GDM1 (cell line): ENCODE data around the gene OR52N5.
A peak's percentile ranks its signal among the peaks of the same experiment; 100 is the strongest.

Experiments
- DNase-seq: peaks from one replicate; lab custom pipeline; 2025; lab: John Stamatoyannopoulos, UW

The OR52N5 gene

DNA sequence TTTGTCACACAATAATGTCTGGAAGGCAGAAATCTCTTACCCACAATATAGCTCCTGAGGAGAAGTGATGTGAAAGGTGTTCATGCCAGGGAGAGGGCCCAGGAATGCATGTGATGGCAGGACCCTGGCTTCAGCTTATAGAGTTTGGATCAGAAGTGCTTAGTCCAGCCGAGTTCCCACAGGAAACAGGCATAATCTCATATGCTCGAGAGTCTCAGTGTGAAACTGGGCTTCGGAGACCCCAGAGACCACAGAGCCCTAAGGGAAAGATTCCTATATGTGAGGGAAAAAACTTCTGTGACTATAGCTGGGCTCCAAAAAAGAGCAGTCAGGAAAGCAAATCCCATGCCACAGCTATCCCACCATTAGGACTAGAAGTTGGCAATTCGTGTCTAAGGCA lies at the start of gene OR52N5:
OR52N5 (minus strand) TSS at position 101 of the 400 bp plus-strand sequence. CDS start 4,721 bp downstream, outside the sequence.
- no peak for DNase-seq

- no peak for DNase-seq
Measured at GRCh38 chr11:5831196-5831829, 48.2 kb upstream of the OR52N5 start.

DNA sequence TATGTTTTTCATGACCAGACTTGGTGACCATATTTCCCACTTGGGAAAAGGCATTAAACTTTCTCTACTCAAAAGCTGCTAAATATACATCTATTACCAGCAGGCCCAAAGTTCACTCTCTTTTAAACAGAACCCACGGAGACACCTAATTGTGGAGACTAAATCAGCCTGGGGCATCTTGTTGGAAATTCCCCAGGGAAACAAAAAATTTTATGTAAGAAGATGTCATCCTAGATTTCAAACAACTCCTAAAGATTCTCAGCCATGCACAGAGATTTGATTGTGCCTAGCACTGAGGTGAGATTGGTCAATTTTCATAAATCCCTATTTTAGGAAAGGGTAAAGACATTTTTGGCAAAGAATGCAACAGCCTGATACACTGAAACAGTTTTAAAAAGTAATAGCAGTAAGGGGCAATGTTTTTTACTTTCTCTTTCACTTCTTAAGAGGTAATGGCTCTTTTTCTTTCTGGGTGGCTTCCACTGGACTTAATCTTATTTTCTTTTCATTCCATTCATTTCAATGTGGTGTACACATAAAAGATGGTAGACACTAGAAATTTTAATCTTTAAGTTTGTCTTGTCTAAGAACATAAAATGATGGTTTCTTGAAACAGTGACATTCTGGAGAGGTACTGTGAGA lies 35.2 kb upstream of the OR52N5 start:
- no peak for DNase-seq

DNA sequence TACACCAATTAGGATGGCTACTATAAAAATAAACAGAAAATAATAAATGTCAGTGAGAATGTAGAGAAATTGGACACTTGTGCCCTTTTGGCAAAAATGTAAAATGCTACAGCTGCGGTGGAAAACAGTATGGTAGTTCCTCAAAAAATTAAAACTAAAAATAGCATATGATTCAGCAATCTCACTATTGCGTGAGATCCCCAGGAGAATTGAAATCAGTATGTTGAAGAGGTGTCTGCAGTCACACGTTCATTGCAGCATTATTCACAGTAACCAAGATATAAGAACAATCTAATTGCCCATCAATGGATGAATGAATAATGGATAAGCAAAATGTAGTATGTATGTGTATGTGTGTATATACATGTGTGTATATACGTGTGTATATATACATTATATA lies 32.4 kb upstream of the OR52N5 start:
- DNase-seq: peak; percentile 27

DNA sequence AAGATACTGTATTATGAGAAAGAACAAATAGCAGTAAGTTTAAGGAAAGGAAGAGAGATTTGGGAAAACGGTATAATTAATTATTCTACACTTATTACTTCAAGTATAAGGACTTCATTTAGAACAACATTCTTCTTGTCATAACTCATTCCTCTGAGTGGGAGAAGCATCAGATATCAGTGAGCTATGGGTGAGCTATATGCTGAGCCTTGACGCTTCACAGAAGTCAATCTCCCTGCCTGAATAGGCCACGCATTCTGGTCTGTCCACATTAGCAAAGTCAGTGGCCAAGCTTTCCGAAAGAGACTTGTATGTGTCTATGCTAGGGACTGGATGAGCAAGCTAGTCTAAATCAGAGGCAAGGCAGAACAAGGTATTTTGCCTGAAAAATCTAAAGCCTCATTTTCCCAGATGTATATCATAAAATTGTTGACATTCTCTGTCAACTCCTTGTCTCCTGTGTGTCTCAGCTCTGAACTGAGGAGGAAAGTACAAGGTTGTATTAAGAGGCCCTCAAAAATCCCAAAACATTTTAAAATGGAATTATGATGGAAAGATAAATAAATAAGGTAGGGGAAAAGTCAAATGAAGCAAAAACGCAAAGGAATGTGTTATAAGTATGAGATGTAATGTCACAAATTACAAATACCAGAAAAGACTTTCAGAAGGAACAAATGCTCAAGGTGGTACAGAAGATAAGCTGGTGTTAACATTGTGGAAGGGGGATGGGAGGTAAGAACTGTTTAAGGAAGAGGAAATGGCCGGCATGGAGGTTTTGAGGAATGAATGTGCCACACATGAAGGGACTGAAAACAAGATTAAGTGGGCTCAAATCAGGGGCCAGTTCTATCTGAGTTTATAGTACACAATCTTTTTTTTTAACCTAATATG lies 27.0 kb upstream of the OR52N5 start:
- DNase-seq: peak; percentile 47

DNA sequence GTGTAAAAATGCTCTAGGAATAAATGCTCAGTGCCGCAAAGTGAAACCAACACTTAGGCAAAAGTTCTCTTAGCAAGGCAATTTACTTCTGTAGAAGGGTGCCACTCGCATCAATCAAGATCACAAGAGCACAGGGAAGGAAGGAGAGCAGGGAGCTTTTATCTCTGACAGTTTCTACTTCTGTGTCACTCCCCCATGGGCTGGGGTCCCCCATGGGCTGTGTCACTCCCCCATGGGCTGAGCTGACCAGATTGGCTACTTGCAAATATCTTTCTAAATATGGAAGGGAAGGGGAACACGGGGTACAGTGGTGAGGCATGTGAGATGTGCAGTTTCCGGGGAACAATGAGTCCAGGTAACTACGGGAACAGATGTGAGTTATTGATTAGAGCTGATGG lies 26.0 kb upstream of the OR52N5 start:
- peak; percentile 4 for DNase-seq

- DNase-seq: peak; percentile 63
Measured at GRCh38 chr11:5808500-5809121, 25.5 kb upstream of the OR52N5 start, which contains the start of gene OR52N2. Gene OR52N2 (plus strand): TSS chr11:5808924. CDS start chr11:5820336, 11,412 bp downstream.

- no peak for DNase-seq
Measured at GRCh38 chr11:5807580-5807979, 24.4 kb upstream of the OR52N5 start.

- DNase-seq: no peak
Measured at GRCh38 chr11:5803982-5804381, 20.8 kb upstream of the OR52N5 start.

DNA sequence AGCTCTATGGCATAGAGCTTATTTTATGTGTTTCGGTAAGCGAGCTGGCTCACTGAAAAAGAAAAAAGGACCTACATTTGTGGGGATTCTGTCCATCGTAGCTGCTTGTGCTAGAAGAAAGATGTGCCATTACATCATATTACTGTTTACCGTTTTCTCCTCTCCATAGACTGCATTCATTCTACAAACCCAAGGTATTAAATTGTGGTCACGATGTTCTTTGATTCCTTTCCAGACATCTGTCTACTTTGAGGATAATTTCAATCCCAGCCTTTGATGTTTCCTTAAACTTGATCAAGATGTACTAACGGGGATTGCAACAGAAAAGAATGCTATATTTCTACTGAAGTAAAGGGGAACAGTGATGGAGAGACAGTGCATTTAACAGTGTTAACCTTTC lies 13.4 kb upstream of the OR52N5 start:
- DNase-seq: no peak

DNA sequence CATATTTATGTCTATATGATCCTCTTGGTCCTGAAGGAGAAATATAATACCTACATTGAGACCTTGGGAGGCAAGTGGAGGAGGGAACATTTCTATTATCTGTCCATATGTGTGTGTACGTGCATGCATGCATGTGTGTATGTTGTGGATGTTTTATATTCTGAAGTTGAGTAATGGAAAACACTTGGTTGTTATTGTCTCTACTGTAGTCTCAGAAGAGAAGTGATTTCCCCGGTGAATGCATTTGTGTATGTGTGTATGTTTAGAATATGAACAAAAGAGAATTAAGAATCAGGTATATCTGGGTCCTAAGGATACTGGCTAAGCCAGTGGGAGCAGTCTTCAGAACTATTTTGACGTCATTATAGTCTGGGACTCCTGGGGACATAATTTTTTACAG lies 8.0 kb upstream of the OR52N5 start, which contains the start of gene OR52N1:
OR52N1 (minus strand) TSS at position 101 of the 400 bp plus-strand sequence. CDS start 2,449 bp downstream, outside the sequence.
- DNase-seq: no peak

- DNase-seq: no peak
Measured at GRCh38 chr11:5767056-5767455, 16.1 kb downstream of the OR52N5 start.

GRCh38 chr11:5753943-5754342 lies 29.2 kb downstream of the OR52N5 start, which contains the start of gene OR52N4:
Gene OR52N4 (plus strand): TSS chr11:5754243. CDS start chr11:5754741, 498 bp downstream.
- no peak for DNase-seq

DNA sequence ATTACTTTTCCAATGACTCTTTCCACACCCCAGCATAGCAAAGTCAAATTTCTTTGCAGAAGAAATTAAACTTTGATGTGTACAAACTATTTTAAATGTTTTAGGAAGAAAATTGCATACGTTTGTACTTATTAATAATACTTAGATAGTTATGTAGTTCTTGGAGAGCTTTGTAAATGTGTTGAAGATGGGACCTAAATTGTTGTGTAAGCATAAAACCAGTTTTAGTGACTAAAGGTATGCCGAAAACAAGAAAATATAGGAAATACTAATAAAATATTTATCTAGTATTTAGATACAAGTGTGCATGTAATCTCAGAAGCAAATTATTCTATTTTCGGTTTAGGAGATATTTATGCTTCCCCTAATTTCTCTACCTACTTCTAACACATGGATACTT lies 33.3 kb downstream of the OR52N5 start:
- no peak for DNase-seq

- DNase-seq: no peak
Measured at GRCh38 chr11:5746614-5747013, 36.5 kb downstream of the OR52N5 start.

- no peak for DNase-seq
Measured at GRCh38 chr11:5738431-5738830, 44.7 kb downstream of the OR52N5 start.

DNA sequence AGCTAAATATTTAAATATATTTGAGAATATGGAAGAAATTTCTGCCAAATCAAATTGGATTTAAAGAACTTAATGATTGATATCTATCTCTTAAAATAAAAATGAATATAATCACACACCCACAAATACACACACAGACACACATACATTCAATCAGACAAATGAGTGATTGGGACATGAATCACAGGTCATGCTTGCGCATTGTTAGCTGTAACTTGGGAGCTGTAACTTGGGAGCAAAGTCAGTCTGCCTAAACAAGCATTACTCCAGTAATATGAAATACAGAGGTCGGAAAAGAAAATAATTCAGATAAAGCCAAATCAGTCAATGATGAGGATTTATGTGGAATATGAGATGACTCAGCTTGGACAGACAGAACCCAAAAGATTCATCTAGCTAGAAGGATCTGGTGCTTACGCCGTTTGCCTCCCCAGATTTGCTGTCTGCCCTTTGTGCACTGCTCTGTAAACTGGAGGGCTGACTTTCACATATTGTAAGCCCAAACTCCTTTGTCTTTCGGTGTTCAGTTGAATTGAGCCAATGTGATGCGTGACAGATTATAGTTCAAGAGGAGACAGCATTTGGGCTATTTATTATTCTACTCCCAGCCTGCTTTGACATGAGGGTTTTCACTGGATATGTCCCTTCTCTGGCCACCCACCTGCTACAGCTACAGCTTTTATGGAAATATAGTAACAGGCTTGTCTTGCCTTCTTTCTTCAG lies 45.3 kb downstream of the OR52N5 start:
- no peak for DNase-seq

DNA sequence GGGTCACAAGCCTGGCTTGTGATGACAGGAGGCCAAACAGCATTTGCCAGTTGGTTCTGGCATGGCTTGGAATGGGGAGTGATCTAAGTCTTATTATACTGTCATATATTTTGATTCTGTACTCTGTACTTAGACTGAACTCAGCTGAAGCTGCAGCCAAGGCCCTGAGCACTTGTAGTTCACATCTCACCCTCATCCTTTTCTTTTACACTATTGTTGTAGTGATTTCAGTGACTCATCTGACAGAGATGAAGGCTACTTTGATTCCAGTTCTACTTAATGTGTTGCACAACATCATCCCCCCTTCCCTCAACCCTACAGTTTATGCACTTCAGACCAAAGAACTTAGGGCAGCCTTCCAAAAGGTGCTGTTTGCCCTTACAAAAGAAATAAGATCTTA lies 46.1 kb downstream of the OR52N5 start:
- DNase-seq: no peak

DNA sequence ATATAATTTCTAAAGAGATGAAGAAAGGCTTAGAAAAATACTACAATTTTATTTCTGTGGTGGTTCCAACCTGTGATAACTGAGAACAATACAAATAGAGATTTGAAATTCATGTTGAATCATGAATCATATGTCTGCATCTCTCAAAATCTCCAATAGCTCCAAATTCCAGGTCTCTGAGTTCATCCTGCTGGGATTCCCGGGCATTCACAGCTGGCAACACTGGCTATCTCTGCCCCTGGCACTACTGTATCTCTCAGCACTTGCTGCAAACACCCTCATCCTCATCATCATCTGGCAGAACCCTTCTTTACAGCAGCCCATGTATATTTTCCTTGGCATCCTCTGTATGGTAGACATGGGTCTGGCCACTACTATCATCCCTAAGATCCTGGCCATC lies 46.8 kb downstream of the OR52N5 start, which contains the start of gene OR56B1:
OR56B1 (plus strand) TSS at position 53 of the 400 bp plus-strand sequence; CDS start at position 122, 69 bp downstream.
- DNase-seq: no peak

DNA sequence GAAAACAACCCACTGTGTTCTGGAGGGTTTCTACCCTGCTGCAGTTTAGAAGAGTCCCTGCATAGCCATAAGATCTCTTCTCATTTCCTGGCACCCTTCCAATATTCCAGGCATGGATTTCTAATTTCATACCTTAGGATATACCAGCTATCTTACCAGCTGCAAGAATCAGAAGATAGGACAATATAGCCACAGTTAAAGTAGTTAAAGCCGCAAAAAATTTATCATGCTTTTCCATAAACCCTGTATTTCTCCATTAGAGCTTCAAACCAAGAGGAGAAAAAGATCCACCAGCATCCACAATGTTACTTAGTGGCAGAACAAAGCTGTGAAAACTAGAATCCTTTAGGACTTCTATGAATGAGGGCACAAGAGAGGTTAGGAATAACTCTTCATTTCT lies 55.5 kb downstream of the OR52N5 start:
- no peak for DNase-seq

GRCh38 chr11:5726351-5726750 lies 56.8 kb downstream of the OR52N5 start:
- no peak for DNase-seq
